Fibroblast of lung (primary cell): ENCODE data around the gene S100A1. TPM values are rescaled to one million over a fixed set of nuclear protein-coding genes. Genes with fewer than 3 reads are reported as not detected.

Experiments used
- DNase-seq, 2 donors: peaks; one replicate each; pipeline versions ENCODE4 v3.0.0 to v3.0.0-alpha.2; 2010; ENCODE audit warnings: low read depth in 2 of 2
- H2AFZ ChIP-seq: 2 replicates; pipeline ENCODE4 v1.5.1; 2012; ENCODE audit warnings: low read length, control low read depth, inconsistent platforms
- H3K27ac ChIP-seq: 2 replicates; pipeline ENCODE4 v1.5.1; 2011; ENCODE audit warnings: low read length, control low read depth; ENCODE audit not compliant: insufficient read depth
- H3K27me3 ChIP-seq: 2 replicates; pipeline ENCODE4 v1.5.1; 2011; ENCODE audit warnings: mild to moderate bottlenecking, low read length; ENCODE audit not compliant: control insufficient read depth, insufficient read depth
- H3K36me3 ChIP-seq: 2 replicates; pipeline ENCODE4 v1.5.1; 2011; ENCODE audit warnings: low read length; ENCODE audit not compliant: control insufficient read depth, insufficient read depth
- H3K4me1 ChIP-seq: 2 replicates; pipeline ENCODE4 v1.5.1; 2011; ENCODE audit warnings: low read length; ENCODE audit not compliant: control insufficient read depth, insufficient read depth; ENCODE audit errors: extremely low read depth
- H3K4me2 ChIP-seq: 2 replicates; pipeline ENCODE4 v1.5.1; 2011; ENCODE audit warnings: low read length, control low read depth; ENCODE audit not compliant: insufficient read depth; ENCODE audit errors: extremely low read depth
- H3K4me3 ChIP-seq, 4 experiments: fragments of 200-600 bp in 1 of 4; sonication (generic) in 1 of 4; replicated peaks in 1 of 4; 2 replicates each; pipeline ENCODE4 v1.5.1; 2011 to 2016; ENCODE audit warnings: low read length in 4 of 4, low read depth in 3 of 4, mild to moderate bottlenecking in 3 of 4, control low read depth in 2 of 4, inconsistent platforms in 1 of 4, mixed read lengths in 1 of 4; ENCODE audit not compliant: insufficient read depth in 1 of 4; ENCODE audit errors: control extremely low read depth in 1 of 4
- H3K79me2 ChIP-seq: 2 replicates; pipeline ENCODE4 v1.5.1; 2012; ENCODE audit warnings: mild to moderate bottlenecking, low read length, inconsistent platforms; ENCODE audit not compliant: control insufficient read depth, insufficient read depth
- H3K9ac ChIP-seq: 2 replicates; pipeline ENCODE4 v1.5.1; 2011; ENCODE audit warnings: mild to moderate bottlenecking, low read length, control low read depth; ENCODE audit not compliant: insufficient read depth
- H3K9me3 ChIP-seq: 2 replicates; pipeline ENCODE4 v1.5.1; 2012; ENCODE audit warnings: low read depth, low read length; ENCODE audit not compliant: control insufficient read depth, insufficient read depth
- H4K20me1 ChIP-seq: 2 replicates; pipeline ENCODE4 v1.5.1; 2011; ENCODE audit warnings: low read length; ENCODE audit not compliant: control insufficient read depth, insufficient read depth; ENCODE audit errors: extremely low read depth
- EZH2 ChIP-seq: IDR thresholded peaks from 2 replicates; pipeline ENCODE4 v1.5.1; 2012; ENCODE audit warnings: low read length, control low read depth, mild to moderate bottlenecking; ENCODE audit errors: missing control alignments
- polyA plus RNA-seq, 2 donors: library from polyadenylated mRNA; depleted of rRNA in 1 of 2; stranded (reverse) in 1 of 2; unstranded in 1 of 2; fragments of >200 nt; gene quantifications; 2 replicates each; pipeline ENCODE4 v1.2.1, GENCODE V29; 2011 to 2012; ENCODE audit warnings: missing spikeins in 1 of 2
- total RNA-seq: library from RNA; depleted of rRNA; stranded (reverse); fragments of >200 nt; gene quantifications from 2 replicates; pipeline ENCODE4 v1.2.1, GENCODE V29; 2014
- TF ChIP-seq, protein P1 (sequence below), 2 donors: IDR thresholded peaks in 1 of 2; conservative IDR thresholded peaks in 1 of 2; 1 replicate in 1 of 2; 2 replicates in 1 of 2; pipeline ENCODE4 v1.5.1; 2011 to 2012; ENCODE audit warnings: low read length in 2 of 2, control low read depth in 1 of 2, inconsistent platforms in 1 of 2, low read depth in 1 of 2, mild to moderate bottlenecking in 1 of 2

Gene S100A1
- total and polyA plus RNA-seq, 2 donors (not counting 1 experiment from before 2014, with no cell fraction given), result 0.17 to 9.7 TPM

DNA sequence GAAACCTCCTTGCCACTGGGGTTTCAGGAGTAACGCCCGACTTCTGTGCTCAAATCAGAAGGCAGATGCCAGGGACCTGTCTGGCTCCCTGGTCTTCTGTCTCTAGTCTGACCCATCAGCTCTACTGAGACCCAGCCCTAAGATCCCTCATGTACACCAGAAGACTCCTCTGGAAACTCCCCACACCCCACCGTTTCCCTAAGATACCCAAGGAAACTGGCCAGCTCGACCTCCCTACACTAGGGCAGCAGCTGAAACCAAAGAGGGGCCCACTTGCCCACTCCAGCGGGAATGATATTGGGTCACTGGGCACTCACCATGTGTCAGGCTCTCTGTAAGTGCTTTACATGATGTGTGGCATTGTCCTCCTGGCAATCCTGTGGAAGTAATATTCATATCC is 14.8 kb upstream of the S100A1 start:
- H3K9me3 ChIP-seq, result no peaks in the 10 kb centered on the region
- H3K27me3 ChIP-seq, result no peaks in the 10 kb centered on the region
- H2AFZ ChIP-seq, result no peak overlapping the region
- H3K4me3 ChIP-seq, result peak overlapping the region in 3 of 4 experiments; percentile 87 to 92 (median 88)
- H3K4me1 ChIP-seq, result peaks cover 21% of the 10 kb centered on the region
- H3K36me3 ChIP-seq, result peaks cover under 1% of the 10 kb centered on the region
- TF ChIP-seq, protein P1, sequence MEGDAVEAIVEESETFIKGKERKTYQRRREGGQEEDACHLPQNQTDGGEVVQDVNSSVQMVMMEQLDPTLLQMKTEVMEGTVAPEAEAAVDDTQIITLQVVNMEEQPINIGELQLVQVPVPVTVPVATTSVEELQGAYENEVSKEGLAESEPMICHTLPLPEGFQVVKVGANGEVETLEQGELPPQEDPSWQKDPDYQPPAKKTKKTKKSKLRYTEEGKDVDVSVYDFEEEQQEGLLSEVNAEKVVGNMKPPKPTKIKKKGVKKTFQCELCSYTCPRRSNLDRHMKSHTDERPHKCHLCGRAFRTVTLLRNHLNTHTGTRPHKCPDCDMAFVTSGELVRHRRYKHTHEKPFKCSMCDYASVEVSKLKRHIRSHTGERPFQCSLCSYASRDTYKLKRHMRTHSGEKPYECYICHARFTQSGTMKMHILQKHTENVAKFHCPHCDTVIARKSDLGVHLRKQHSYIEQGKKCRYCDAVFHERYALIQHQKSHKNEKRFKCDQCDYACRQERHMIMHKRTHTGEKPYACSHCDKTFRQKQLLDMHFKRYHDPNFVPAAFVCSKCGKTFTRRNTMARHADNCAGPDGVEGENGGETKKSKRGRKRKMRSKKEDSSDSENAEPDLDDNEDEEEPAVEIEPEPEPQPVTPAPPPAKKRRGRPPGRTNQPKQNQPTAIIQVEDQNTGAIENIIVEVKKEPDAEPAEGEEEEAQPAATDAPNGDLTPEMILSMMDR (conservative IDR thresholded peaks at IDR 0.05 in 1 of 2, IDR thresholded peaks at IDR 0.05 in 1 of 2; ENCODE audit: low read depth in 1 of 2, low read length in 2 of 2), result no peak
- TF ChIP-seq EZH2, result no peak
- peak overlapping the region; percentile 60 for H3K4me2 ChIP-seq
- DNase-seq, result no peak
- no peak overlapping the region for H3K27ac ChIP-seq
- H4K20me1 ChIP-seq, result no peaks in the 10 kb centered on the region
- H3K79me2 ChIP-seq, result peaks cover 49% of the 10 kb centered on the region
- peak overlapping the region; percentile 4 for H3K9ac ChIP-seq

DNA sequence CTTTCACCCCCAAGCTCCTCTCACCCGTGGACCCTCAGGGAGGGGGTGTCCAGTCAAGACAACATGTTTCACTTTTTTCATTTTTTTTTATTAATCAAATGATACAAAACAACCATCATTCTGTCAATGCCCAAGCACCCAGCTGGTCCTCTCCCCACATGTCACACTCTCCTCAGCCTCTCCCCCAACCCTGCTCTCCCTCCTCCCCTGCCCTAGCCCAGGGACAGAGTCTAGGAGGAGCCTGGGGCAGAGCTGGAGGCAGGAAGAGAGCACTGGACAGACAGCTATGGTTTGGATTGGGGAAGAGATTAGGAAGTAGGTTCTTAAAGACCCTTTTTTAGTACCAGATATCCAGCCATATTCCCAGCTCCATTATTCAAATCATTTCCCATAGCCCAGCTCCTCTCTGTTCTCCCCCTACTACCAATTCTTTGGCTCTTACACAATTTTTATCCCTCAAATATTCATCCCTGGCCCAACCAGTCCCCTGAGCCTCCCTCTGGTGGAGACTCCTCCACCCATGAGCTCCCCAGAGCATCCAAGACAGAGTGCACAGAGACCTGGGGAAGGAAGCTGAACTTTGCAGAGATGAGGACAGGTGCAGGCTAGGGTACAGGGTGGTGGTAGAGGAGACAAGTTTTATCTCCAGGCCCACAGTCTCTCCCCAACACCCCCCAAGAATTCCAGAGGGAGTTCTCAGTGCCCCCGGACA is 13.9 kb upstream of the S100A1 start:
- H2AFZ ChIP-seq, result no peak overlapping the region
- H3K4me3 ChIP-seq, result no peak overlapping the region
- H3K27me3 ChIP-seq, result no peaks in the 10 kb centered on the region
- H3K9me3 ChIP-seq, result no peaks in the 10 kb centered on the region
- H3K79me2 ChIP-seq, result peaks cover 39% of the 10 kb centered on the region
- DNase-seq, result no peak
- peaks cover 3% of the 10 kb centered on the region for H3K36me3 ChIP-seq
- no peaks in the 10 kb centered on the region for H4K20me1 ChIP-seq
- H3K9ac ChIP-seq, result no peak overlapping the region
- no peak for TF ChIP-seq EZH2
- TF ChIP-seq, protein P1 (conservative IDR thresholded peaks at IDR 0.05 in 1 of 2, IDR thresholded peaks at IDR 0.05 in 1 of 2; ENCODE audit: low read depth in 1 of 2, low read length in 2 of 2), result peak; percentile 14 to 17
- H3K4me1 ChIP-seq, result peaks cover 18% of the 10 kb centered on the region
- H3K4me2 ChIP-seq, result no peak overlapping the region
- H3K27ac ChIP-seq, result no peak overlapping the region

DNA sequence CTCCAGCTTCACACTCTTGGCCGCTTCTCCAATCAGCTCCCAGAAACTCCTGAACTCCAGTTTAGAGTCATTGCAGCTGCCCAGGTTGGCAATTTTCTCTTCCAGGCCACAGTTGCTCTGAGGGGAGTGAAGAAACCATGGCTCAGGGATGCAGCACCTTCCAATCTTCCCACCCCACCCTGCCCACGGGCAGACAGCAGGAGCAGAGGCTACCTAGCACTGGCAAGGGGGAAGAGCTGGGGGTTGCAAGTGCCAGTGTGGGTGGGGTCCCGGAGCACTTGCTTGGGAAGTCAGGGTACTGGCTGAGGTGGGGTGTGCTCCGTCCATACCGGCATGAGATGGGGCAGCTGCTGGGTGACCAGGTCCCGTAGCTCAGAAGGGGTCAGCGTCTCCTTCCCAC is 13.3 kb upstream of the S100A1 start:
- Histone ChIP-seq H3K27me3 (no peaks in the 10 kb centered on the region), H3K79me2 (peaks cover 34% of the 10 kb centered on the region), H2AFZ (no peak overlapping the region), H3K4me2 (no peak overlapping the region), H3K9ac (no peak overlapping the region), H3K4me3 (no peak overlapping the region), H3K27ac (no peak overlapping the region), H3K4me1 (peaks cover 15% of the 10 kb centered on the region), H3K9me3 (no peaks in the 10 kb centered on the region), H3K36me3 (peaks cover 3% of the 10 kb centered on the region), H4K20me1 (no peaks in the 10 kb centered on the region)
- no peak for TF ChIP-seq EZH2
- TF ChIP-seq, protein P1 (conservative IDR thresholded peaks at IDR 0.05 in 1 of 2, IDR thresholded peaks at IDR 0.05 in 1 of 2; ENCODE audit: low read depth in 1 of 2, low read length in 2 of 2), result no peak
- no peak for DNase-seq
